H1 (cell line): ENCODE data around the gene IFI30. TPM values are rescaled to one million over a fixed set of nuclear protein-coding genes. Genes with fewer than 3 reads are reported as not detected.

ENCODE experiments used
- CTCF ChIA-PET: fragments of 300-600 bp; sonication (Branson Sonifier 250); formaldehyde crosslinking; loops from one replicate; lab custom pipeline; 2021; ENCODE audit not compliant: partially characterized antibody; lab: Charles Lee
- POLR2A ChIA-PET: fragments of 300-600 bp; sonication (Branson Sonifier 250); formaldehyde crosslinking; loops from one replicate; lab custom pipeline; 2021; ENCODE audit warnings: inconsistent platforms; ENCODE audit not compliant: partially characterized antibody; lab: Charles Lee
- DNase-seq, 2 experiments: peaks; one replicate each; pipeline versions ENCODE4 v3.0.0 to v3.0.0-alpha.2; 2010 to 2022; ENCODE audit warnings: low spot score in 2 of 2, low read depth in 1 of 2, mixed read lengths in 1 of 2
- FAIRE-seq: peaks from 2 replicates; lab custom pipeline; 2011; peaks lifted over from hg19 to GRCh38; lab: Jason Lieb, UNC
- H2AFZ ChIP-seq: 2 replicates; pipeline ENCODE4 v1.8.1; 2012; ENCODE audit warnings: low read length, inconsistent platforms
- H2AK5ac ChIP-seq: 2 replicates; pipeline ENCODE4 v1.6.1; 2013; ENCODE audit warnings: low read depth, low read length
- H2BK120ac ChIP-seq: replicated peaks from 2 replicates; pipeline ENCODE3; 2013; ENCODE audit warnings: low read depth, low read length, inconsistent platforms
- H2BK12ac ChIP-seq: 2 replicates; pipeline ENCODE4 v1.6.1; 2013; ENCODE audit warnings: low read depth, low read length
- H2BK15ac ChIP-seq: 2 replicates; pipeline ENCODE4 v1.6.1; 2013; ENCODE audit warnings: low read length
- H2BK20ac ChIP-seq: 2 replicates; pipeline ENCODE4 v1.6.1; 2013; ENCODE audit warnings: low read length
- H2BK5ac ChIP-seq: 2 replicates; pipeline ENCODE4 v1.6.1; 2013; ENCODE audit warnings: low read depth, low read length
- H3K14ac ChIP-seq: 2 replicates; pipeline ENCODE4 v1.6.1; 2013; ENCODE audit warnings: inconsistent platforms; ENCODE audit not compliant: insufficient read length
- H3K18ac ChIP-seq: 2 replicates; pipeline ENCODE4 v1.6.1; 2013; ENCODE audit warnings: low read length; ENCODE audit errors: extremely low read depth
- H3K23ac ChIP-seq: 2 replicates; pipeline ENCODE4 v1.6.1; 2013; ENCODE audit warnings: inconsistent platforms; ENCODE audit not compliant: insufficient read length
- H3K23me2 ChIP-seq: 2 replicates; pipeline ENCODE4 v1.6.1; 2013; ENCODE audit warnings: low read depth, low read length
- H3K27ac ChIP-seq: 2 replicates; pipeline ENCODE4 v1.6.1; 2011; ENCODE audit warnings: low read depth, low read length, inconsistent platforms
- H3K27me3 ChIP-seq, 4 experiments: replicated peaks in 1 of 4; 1 replicate in 1 of 4; 2 replicates in 3 of 4; pipeline versions ENCODE4 v1.6.1 to v1.8.1; 2011 to 2013; ENCODE audit warnings: low read length in 3 of 4, mild to moderate bottlenecking in 3 of 4, inconsistent platforms in 2 of 4, mixed read lengths in 2 of 4, moderate library complexity in 1 of 4; ENCODE audit not compliant: control insufficient read depth in 3 of 4, insufficient read depth in 3 of 4; ENCODE audit errors: extremely low read depth in 1 of 4
- H3K36me3 ChIP-seq, 4 experiments: 2 replicates each; pipeline versions ENCODE4 v1.6.1 to v1.8.1; 2011 to 2013; ENCODE audit warnings: mild to moderate bottlenecking in 4 of 4, low read length in 3 of 4, moderate library complexity in 2 of 4, control low read depth in 1 of 4, inconsistent platforms in 1 of 4; ENCODE audit not compliant: insufficient read depth in 4 of 4, control insufficient read depth in 2 of 4
- H3K4ac ChIP-seq: replicated peaks from 2 replicates; pipeline ENCODE3; 2013; ENCODE audit warnings: low read length, low read depth, mixed read lengths, inconsistent platforms; ENCODE audit not compliant: insufficient read length
- H3K4me1 ChIP-seq, 4 experiments: replicated peaks in 1 of 4; 1 replicate in 1 of 4; 2 replicates in 3 of 4; pipeline versions ENCODE4 v1.6.1 to v1.8.1; 2011 to 2013; ENCODE audit warnings: low read length in 3 of 4, inconsistent platforms in 2 of 4, mixed read lengths in 1 of 4; ENCODE audit not compliant: insufficient read depth in 4 of 4, control insufficient read depth in 3 of 4
- H3K4me2 ChIP-seq, 2 experiments: 2 replicates each; pipeline versions ENCODE4 v1.6.1 to v1.8.1; 2011 to 2013; ENCODE audit warnings: low read depth in 2 of 2, low read length in 2 of 2, control low read depth in 1 of 2, inconsistent platforms in 1 of 2, mild to moderate bottlenecking in 1 of 2; ENCODE audit not compliant: insufficient read depth in 1 of 2
- H3K4me3 ChIP-seq, 4 experiments: fragments of 200-600, 300-600 bp in 1 of 4; sonication (generic), shearing (Covaris generic), sonication (Bioruptor Twin) in 1 of 4; 2 replicates each; pipeline versions ENCODE4 v1.5.1 to v1.8.1; 2011 to 2016; ENCODE audit warnings: low read length in 4 of 4, low read depth in 3 of 4, control low read depth in 2 of 4, inconsistent platforms in 2 of 4, mild to moderate bottlenecking in 2 of 4, mixed read lengths in 1 of 4, moderate library complexity in 1 of 4; ENCODE audit not compliant: insufficient read depth in 2 of 4; ENCODE audit errors: extremely low read depth in 1 of 4
- H3K56ac ChIP-seq: replicated peaks from 2 replicates; pipeline ENCODE3; 2013; ENCODE audit warnings: low read depth, mild to moderate bottlenecking, mixed read lengths, low read length, inconsistent platforms; ENCODE audit not compliant: insufficient read length
- H3K79me1 ChIP-seq: 2 replicates; pipeline ENCODE4 v1.6.1; 2013; ENCODE audit warnings: low read depth, low read length, control low read depth
- H3K79me2 ChIP-seq, 2 experiments: 2 replicates each; pipeline versions ENCODE4 v1.6.1 to v1.8.1; 2012 to 2013; ENCODE audit warnings: low read length in 2 of 2, mild to moderate bottlenecking in 2 of 2, inconsistent platforms in 1 of 2; ENCODE audit not compliant: insufficient read depth in 2 of 2, control insufficient read depth in 1 of 2
- H3K9ac ChIP-seq, 4 experiments: replicated peaks in 1 of 4; 1 replicate in 1 of 4; 2 replicates in 3 of 4; pipeline versions ENCODE4 v1.6.1 to v1.8.1; 2011 to 2013; ENCODE audit warnings: low read depth in 3 of 4, low read length in 3 of 4, control low read depth in 2 of 4, mild to moderate bottlenecking in 2 of 4, moderate library complexity in 2 of 4, inconsistent platforms in 1 of 4; ENCODE audit errors: extremely low read depth in 1 of 4
- H3K9me3 ChIP-seq, 2 experiments: 2 replicates each; pipeline versions ENCODE4 v1.6.1 to v1.8.1; 2012 to 2013; ENCODE audit warnings: mild to moderate bottlenecking in 2 of 2, moderate library complexity in 2 of 2, control low read depth in 1 of 2, inconsistent platforms in 1 of 2, low read depth in 1 of 2, low read length in 1 of 2, mixed read lengths in 1 of 2; ENCODE audit not compliant: insufficient read depth in 2 of 2
- H4K20me1 ChIP-seq, 2 experiments: replicated peaks in 1 of 2; 2 replicates each; pipeline versions ENCODE3 to v1.8.1; 2011 to 2013; ENCODE audit warnings: inconsistent platforms in 2 of 2, low read length in 2 of 2, mild to moderate bottlenecking in 1 of 2; ENCODE audit not compliant: insufficient read depth in 2 of 2, control insufficient read depth in 1 of 2
- H4K5ac ChIP-seq: 2 replicates; pipeline ENCODE4 v1.6.1; 2013; ENCODE audit warnings: low read length, low read depth, mixed read lengths, inconsistent platforms; ENCODE audit not compliant: insufficient read length
- H4K8ac ChIP-seq: 2 replicates; pipeline ENCODE4 v1.8.0; 2013; ENCODE audit warnings: mild to moderate bottlenecking, moderate library complexity, low read length, inconsistent platforms; ENCODE audit not compliant: insufficient read depth; ENCODE audit errors: extremely low read depth
- H4K91ac ChIP-seq: replicated peaks from 2 replicates; pipeline ENCODE3; 2013; ENCODE audit warnings: low read length, mixed read lengths, inconsistent platforms; ENCODE audit not compliant: insufficient read length
- KDM1A ChIP-seq: fragments of 200-600, 300-600 bp; sonication (generic); IDR thresholded peaks from 2 replicates; pipeline ENCODE4 v1.7.1; 2016; ENCODE audit warnings: mild to moderate bottlenecking, low read length, borderline replicate concordance
- RBBP5 ChIP-seq: IDR thresholded peaks from 2 replicates; pipeline ENCODE4 v1.7.1; 2012; ENCODE audit warnings: low read depth, mild to moderate bottlenecking, inconsistent platforms, low read length, moderate library complexity, borderline replicate concordance
- WGBS, 2 experiments: shearing (Covaris generic) in 1 of 2; methylation state at CpG; one replicate each; pipeline versions ENCODE4 v1.1.6 to v1.1.7; 2013 to 2015; ENCODE audit warnings: low lambda C conversion rate in 2 of 2, mixed read lengths in 2 of 2, inconsistent platforms in 1 of 2, low coverage in 1 of 2, missing lambda C conversion rate in 1 of 2; ENCODE audit not compliant: insufficient replicate concordance in 2 of 2, insufficient coverage in 1 of 2, insufficient read length in 1 of 2; ENCODE audit errors: extremely low coverage in 1 of 2, missing lambda C conversion rate in 1 of 2; 5-methylcytosine and 5-hydroxymethylcytosine counted together
- polyA plus RNA-seq, 7 experiments: library from polyadenylated mRNA; depleted of rRNA in 3 of 7; stranded (reverse) in 5 of 7; unstranded in 2 of 7; fragments of >200 nt in 5 of 7; fragments of 200-250 nt in 2 of 7; gene quantifications; 1 replicate in 5 of 7; 2 replicates in 1 of 7; 4 replicates in 1 of 7; pipeline versions ENCODE4 v1.2.1 to v1.2.3, GENCODE V29; 2011 to 2013; ENCODE audit warnings: missing spikeins in 2 of 7, mixed read lengths in 2 of 7
- total RNA-seq: library from RNA; stranded (reverse); fragmentation: NEBNext Ultra II Directional; extraction: Animal tissue kit (Norgen Biotek cat#: 25700); gene quantifications from 2 replicates; pipeline ENCODE4 v1.2.1, GENCODE V29; 2021
- TF ChIP-seq, protein P1 (sequence below): IDR thresholded peaks from 2 replicates; pipeline ENCODE4 v1.6.1; 2011; ENCODE audit warnings: low read depth, mild to moderate bottlenecking, low read length; ENCODE audit not compliant: insufficient read depth

IFI30 gene
- total and polyA plus RNA-seq, 2 of the 8 experiments (the other 6 are each of a cell fraction or from before 2014, with no cell fraction given): 28.9 to 62.4 TPM

GRCh38 chr19:18137657-18138339, 35.8 kb upstream of the IFI30 start:
- Histone ChIP-seq H3K9ac (no peak overlapping the region), H2AK5ac (no peak overlapping the region), H2AFZ (no peak overlapping the region), H3K23me2 (no peaks in the 10 kb centered on the region), H3K9me3 (no peaks in the 10 kb centered on the region), H3K14ac (no peak overlapping the region), H3K56ac (no peak overlapping the region), H4K5ac (no peak overlapping the region), H3K4me3 (no peak overlapping the region), H2BK5ac (no peak overlapping the region), H3K27me3 (no peaks in the 10 kb centered on the region), H3K79me1 (no peaks in the 10 kb centered on the region), H2BK12ac (no peak overlapping the region), H4K8ac (no peak overlapping the region), H2BK20ac (no peak overlapping the region), H3K4me1 (no peaks in the 10 kb centered on the region), H3K79me2 (no peaks in the 10 kb centered on the region), H4K91ac (no peak overlapping the region), H3K23ac (no peak overlapping the region), H3K4me2 (no peak overlapping the region), H2BK15ac (no peak overlapping the region), H4K20me1 (no peaks in the 10 kb centered on the region), H3K36me3 (peaks cover 2 to 18% (median 12%) of the 10 kb centered on the region in 4 experiments; a peak in 5 of 8 replicates), H2BK120ac (no peak overlapping the region), H3K27ac (no peak overlapping the region), H3K18ac (no peak overlapping the region), H3K4ac (no peak overlapping the region)
- ChIA-PET CTCF (interaction anchor here (0.7 to 1.0 kb wide), 4 partner anchors 23 to 984 kb away, joined by 3 to 6 read pairs (median 3); no protein-coding TSS in a partner anchor), POLR2A (interaction anchor here (0.9 to 1.7 kb wide), 2 partner anchors 8 to 9 kb away, joined by 3 to 4 read pairs; no protein-coding TSS in a partner anchor)
- DNase-seq: no peak
- no peak for FAIRE-seq
- 93% methylated on average over 9 of the region's 9 CpGs; no CpG with 5 or more reads in 1 of the 2 experiments for WGBS, 2 experiments
- TF ChIP-seq KDM1A: no peak
- TF ChIP-seq, protein P1, sequence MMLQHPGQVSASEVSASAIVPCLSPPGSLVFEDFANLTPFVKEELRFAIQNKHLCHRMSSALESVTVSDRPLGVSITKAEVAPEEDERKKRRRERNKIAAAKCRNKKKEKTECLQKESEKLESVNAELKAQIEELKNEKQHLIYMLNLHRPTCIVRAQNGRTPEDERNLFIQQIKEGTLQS: no peak
- TF ChIP-seq RBBP5: no peak
